ENCODE data around the gene RNF115. TPM values are rescaled to one million over a fixed set of nuclear protein-coding genes. Genes with fewer than 3 reads are reported as not detected.

The RNF115 gene
- total RNA-seq, 1 donor from 2014 or later: 15.3 TPM

GRCh38 chr1:145784409-145784808 lies 39.5 kb downstream of the RNF115 start:
- Histone ChIP-seq H3K27me3 (ENCODE audit: insufficient read depth, low read length) (no peaks in the 10 kb centered on the region), H3K79me2 (ENCODE audit: insufficient read depth, low read length) (peaks cover 17% of the 10 kb centered on the region), H3K9me3 (ENCODE audit: insufficient read depth, low read depth, low read length) (no peaks in the 10 kb centered on the region), H3K4me1 (ENCODE audit: insufficient read depth, low read length) (peaks cover 25% of the 10 kb centered on the region), H3K9ac (ENCODE audit: low read length) (peak overlapping the region; percentile 20), H3K36me3 (ENCODE audit: insufficient read depth, low read length) (peaks cover 5% of the 10 kb centered on the region), H3K4me3 (ENCODE audit: insufficient read depth, low read depth, low read length) (peak overlapping the region; percentile 18), H3K4me2 (ENCODE audit: low read length) (peak overlapping the region; percentile 26), H4K20me1 (ENCODE audit: insufficient read depth, low read length) (peaks cover 3% of the 10 kb centered on the region), H2AFZ (ENCODE audit: low read depth, low read length) (no peak overlapping the region), H3K27ac (ENCODE audit: low read depth, low read length) (peak overlapping the region; percentile 38)
- DNase-seq (ENCODE audit: low read depth) (peak; percentile 41), FAIRE-seq (no peak)
- Mint-ChIP-seq H3K36me3 (ENCODE audit: low read depth, unreplicated experiment) (peaks cover 5% of the 10 kb centered on the region), H3K4me3 (ENCODE audit: unreplicated experiment) (peak overlapping the region; percentile 52), H3K9me3 (ENCODE audit: unreplicated experiment) (no peaks in the 10 kb centered on the region), H3K27ac (ENCODE audit: unreplicated experiment) (peak overlapping the region; percentile 2), H3K4me1 (ENCODE audit: low read depth, unreplicated experiment) (peaks cover 39% of the 10 kb centered on the region), H3K27me3 (ENCODE audit: low read depth, unreplicated experiment) (no peaks in the 10 kb centered on the region)
- TF ChIP-seq, protein P1, sequence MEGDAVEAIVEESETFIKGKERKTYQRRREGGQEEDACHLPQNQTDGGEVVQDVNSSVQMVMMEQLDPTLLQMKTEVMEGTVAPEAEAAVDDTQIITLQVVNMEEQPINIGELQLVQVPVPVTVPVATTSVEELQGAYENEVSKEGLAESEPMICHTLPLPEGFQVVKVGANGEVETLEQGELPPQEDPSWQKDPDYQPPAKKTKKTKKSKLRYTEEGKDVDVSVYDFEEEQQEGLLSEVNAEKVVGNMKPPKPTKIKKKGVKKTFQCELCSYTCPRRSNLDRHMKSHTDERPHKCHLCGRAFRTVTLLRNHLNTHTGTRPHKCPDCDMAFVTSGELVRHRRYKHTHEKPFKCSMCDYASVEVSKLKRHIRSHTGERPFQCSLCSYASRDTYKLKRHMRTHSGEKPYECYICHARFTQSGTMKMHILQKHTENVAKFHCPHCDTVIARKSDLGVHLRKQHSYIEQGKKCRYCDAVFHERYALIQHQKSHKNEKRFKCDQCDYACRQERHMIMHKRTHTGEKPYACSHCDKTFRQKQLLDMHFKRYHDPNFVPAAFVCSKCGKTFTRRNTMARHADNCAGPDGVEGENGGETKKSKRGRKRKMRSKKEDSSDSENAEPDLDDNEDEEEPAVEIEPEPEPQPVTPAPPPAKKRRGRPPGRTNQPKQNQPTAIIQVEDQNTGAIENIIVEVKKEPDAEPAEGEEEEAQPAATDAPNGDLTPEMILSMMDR (IDR thresholded peaks at IDR 0.05; ENCODE audit: insufficient read depth, low read depth, low read length): no peak
- TF ChIP-seq EZH2 (IDR thresholded peaks at IDR 0.05; ENCODE audit: insufficient read depth, low read length): no peak

DNA sequence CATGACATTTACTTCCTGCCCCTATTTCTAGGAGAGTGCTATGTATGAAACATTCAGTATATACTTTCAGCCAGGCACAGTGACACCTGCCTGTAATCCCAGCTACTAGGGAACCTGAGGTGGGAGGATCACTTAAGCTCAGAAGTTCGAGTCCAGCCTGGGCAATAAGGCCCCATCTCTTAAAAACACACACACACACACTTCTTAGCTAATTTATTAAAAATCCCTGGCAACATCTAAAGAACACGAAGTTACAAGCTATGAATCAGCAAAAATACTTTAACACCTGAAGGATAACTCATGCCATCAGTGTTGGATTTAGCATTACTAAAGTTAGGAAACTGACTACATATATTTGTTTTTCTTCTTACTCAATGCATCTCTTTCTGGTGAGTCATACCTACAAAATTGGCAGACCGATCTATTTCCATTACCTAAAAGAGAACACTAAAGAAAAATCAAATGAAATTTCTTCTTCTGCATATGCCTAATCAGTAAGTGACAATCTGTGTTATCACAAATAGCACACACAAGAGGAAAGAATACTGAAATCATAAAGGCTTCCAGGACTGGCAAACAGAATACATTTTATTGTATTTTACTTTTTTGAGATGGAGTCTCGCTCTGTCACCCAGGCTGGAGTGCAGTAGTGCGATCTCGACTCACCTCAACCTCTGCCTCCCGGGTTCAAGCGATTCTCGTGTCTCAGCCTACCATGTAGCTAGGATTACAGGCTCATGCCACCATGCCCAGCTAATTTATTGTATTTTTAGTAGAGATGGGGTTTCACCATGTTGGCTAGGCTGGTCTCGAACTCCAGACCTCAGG lies 41.4 kb downstream of the RNF115 start:
- Mint-ChIP-seq H3K36me3 (ENCODE audit: low read depth, unreplicated experiment) (peaks cover 1% of the 10 kb centered on the region), H3K9me3 (ENCODE audit: unreplicated experiment) (no peaks in the 10 kb centered on the region), H3K4me1 (ENCODE audit: low read depth, unreplicated experiment) (peaks cover 39% of the 10 kb centered on the region), H3K4me3 (ENCODE audit: unreplicated experiment) (no peak overlapping the region), H3K27ac (ENCODE audit: unreplicated experiment) (peak overlapping the region; percentile 90), H3K27me3 (ENCODE audit: low read depth, unreplicated experiment) (no peaks in the 10 kb centered on the region)
- Histone ChIP-seq H3K4me3 (ENCODE audit: insufficient read depth, low read depth, low read length) (peak overlapping the region; percentile 2), H3K27ac (ENCODE audit: low read depth, low read length) (peak overlapping the region; percentile 81), H3K27me3 (ENCODE audit: insufficient read depth, low read length) (no peaks in the 10 kb centered on the region), H3K36me3 (ENCODE audit: insufficient read depth, low read length) (peaks cover 4% of the 10 kb centered on the region), H2AFZ (ENCODE audit: low read depth, low read length) (no peak overlapping the region), H4K20me1 (ENCODE audit: insufficient read depth, low read length) (no peaks in the 10 kb centered on the region), H3K4me1 (ENCODE audit: insufficient read depth, low read length) (peaks cover 25% of the 10 kb centered on the region), H3K4me2 (ENCODE audit: low read length) (peak overlapping the region; percentile 63), H3K79me2 (ENCODE audit: insufficient read depth, low read length) (peaks cover 16% of the 10 kb centered on the region), H3K9me3 (ENCODE audit: insufficient read depth, low read depth, low read length) (no peaks in the 10 kb centered on the region), H3K9ac (ENCODE audit: low read length) (peak overlapping the region; percentile 50)
- no peak for TF ChIP-seq EZH2 (IDR thresholded peaks at IDR 0.05; ENCODE audit: insufficient read depth, low read length)
- TF ChIP-seq, protein P1 (IDR thresholded peaks at IDR 0.05; ENCODE audit: insufficient read depth, low read depth, low read length): no peak
- DNase-seq (ENCODE audit: low read depth) (peak; percentile 95), FAIRE-seq (peak; percentile 26)

DNA sequence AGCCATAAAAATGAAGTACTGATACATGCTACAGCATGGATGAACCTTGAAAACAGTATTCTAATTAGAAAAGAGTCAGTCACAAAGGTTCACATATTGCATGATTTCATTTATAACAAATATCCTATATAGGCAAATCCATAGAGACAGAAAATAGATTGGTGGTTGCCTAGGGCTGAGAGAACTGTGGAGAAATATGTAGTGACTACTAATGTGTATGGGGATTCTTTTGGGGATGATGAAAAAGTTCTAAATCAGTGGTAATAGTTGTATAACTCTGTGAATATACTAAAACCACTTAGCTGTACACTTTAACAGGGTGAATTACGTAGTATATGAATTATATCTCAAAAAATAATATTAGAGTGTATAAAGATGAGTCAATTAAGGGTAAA lies 45.8 kb downstream of the RNF115 start:
- Histone ChIP-seq H3K9ac (ENCODE audit: low read length) (no peak overlapping the region), H4K20me1 (ENCODE audit: insufficient read depth, low read length) (no peaks in the 10 kb centered on the region), H3K79me2 (ENCODE audit: insufficient read depth, low read length) (peaks cover 16% of the 10 kb centered on the region), H3K4me2 (ENCODE audit: low read length) (no peak overlapping the region), H2AFZ (ENCODE audit: low read depth, low read length) (no peak overlapping the region), H3K27ac (ENCODE audit: low read depth, low read length) (no peak overlapping the region), H3K4me3 (ENCODE audit: insufficient read depth, low read depth, low read length) (no peak overlapping the region), H3K36me3 (ENCODE audit: insufficient read depth, low read length) (peaks cover 4% of the 10 kb centered on the region), H3K9me3 (ENCODE audit: insufficient read depth, low read depth, low read length) (no peaks in the 10 kb centered on the region), H3K27me3 (ENCODE audit: insufficient read depth, low read length) (no peaks in the 10 kb centered on the region), H3K4me1 (ENCODE audit: insufficient read depth, low read length) (peaks cover 10% of the 10 kb centered on the region)
- Mint-ChIP-seq H3K27me3 (ENCODE audit: low read depth, unreplicated experiment) (no peaks in the 10 kb centered on the region), H3K36me3 (ENCODE audit: low read depth, unreplicated experiment) (peaks cover 5% of the 10 kb centered on the region), H3K4me3 (ENCODE audit: unreplicated experiment) (no peak overlapping the region), H3K9me3 (ENCODE audit: unreplicated experiment) (no peaks in the 10 kb centered on the region), H3K4me1 (ENCODE audit: low read depth, unreplicated experiment) (peaks cover 12% of the 10 kb centered on the region), H3K27ac (ENCODE audit: unreplicated experiment) (no peak overlapping the region)
- DNase-seq (ENCODE audit: low read depth) (no peak), FAIRE-seq (no peak)
- TF ChIP-seq, protein P1 (IDR thresholded peaks at IDR 0.05; ENCODE audit: insufficient read depth, low read depth, low read length): no peak
- no peak for TF ChIP-seq EZH2 (IDR thresholded peaks at IDR 0.05; ENCODE audit: insufficient read depth, low read length)

Data from astrocyte (in vitro differentiated cells and primary cell).